ENCODE data around the gene ADAMTS18. TPM values are rescaled to one million over a fixed set of nuclear protein-coding genes. Genes with fewer than 3 reads are reported as not detected.

Gene ADAMTS18
- total RNA-seq, 1 experiment from 2014 or later, result not detected

- Histone ChIP-seq H3K4me3 (ENCODE audit: low read length) (no peak overlapping the region), H4K20me1 (ENCODE audit: low read length) (no peaks in the 10 kb centered on the region), H3K79me2 (ENCODE audit: low read length) (no peaks in the 10 kb centered on the region), H3F3A (ENCODE audit: low read length, unreplicated experiment) (no peaks in the 10 kb centered on the region), H2AFZ (ENCODE audit: low read length) (no peak overlapping the region), H3K9me3 (ENCODE audit: low read length) (no peaks in the 10 kb centered on the region), H3K27me3 (ENCODE audit: low read length) (no peaks in the 10 kb centered on the region; the same call in 1 of the 2 replicates), H3K9me2 (replicated peaks; ENCODE audit: low read length) (no peaks in the 10 kb centered on the region), H3K27ac (ENCODE audit: low read length) (no peak overlapping the region), H3K4me2 (ENCODE audit: low read length) (no peak overlapping the region), H3K9ac (ENCODE audit: low read length) (no peak overlapping the region), H3K4me1 (ENCODE audit: insufficient read depth, low read length) (no peaks in the 10 kb centered on the region), H3K36me3 (ENCODE audit: low read depth, low read length) (no peaks in the 10 kb centered on the region)
- POLR2A ChIA-PET (ENCODE audit: unreplicated experiment), result no interaction called here
- no TSS peak for BruUV-seq (replicated peaks)
- CTCF ChIA-PET, result no interaction called here
- DNase-seq (no peak), ATAC-seq (no peak)
- intact Hi-C loops (cut with micrococcal nuclease), result no loop called here
- TF ChIP-seq EZH2 (IDR thresholded peaks at IDR 0.05; ENCODE audit: low read length, unreplicated experiment), result no peak
These were observed 9.3 kb upstream of the ADAMTS18 start for GRCh38 chr16:77444147-77444460.

GRCh38 chr16:77443357-77444146, 8.7 kb upstream of the ADAMTS18 start:
- no peaks in the 10 kb centered on the region for H3F3A ChIP-seq (ENCODE audit: low read length, unreplicated experiment)
- H2AFZ ChIP-seq (ENCODE audit: low read length), result no peak overlapping the region
- H3K27ac ChIP-seq (ENCODE audit: low read length), result no peak overlapping the region
- H3K9me2 ChIP-seq (replicated peaks; ENCODE audit: low read length), result no peaks in the 10 kb centered on the region
- no peak for ATAC-seq
- intact Hi-C loops (cut with micrococcal nuclease), result no loop called here
- no peaks in the 10 kb centered on the region for H3K4me1 ChIP-seq (ENCODE audit: insufficient read depth, low read length)
- no peak overlapping the region for H3K4me3 ChIP-seq (ENCODE audit: low read length)
- H3K27me3 ChIP-seq (ENCODE audit: low read length), result no peaks in the 10 kb centered on the region; the same call in 1 of the 2 replicates
- ChIA-PET POLR2A (ENCODE audit: unreplicated experiment) (no interaction called here), CTCF (no interaction called here)
- no peaks in the 10 kb centered on the region for H4K20me1 ChIP-seq (ENCODE audit: low read length)
- no TSS peak for BruUV-seq (replicated peaks)
- H3K36me3 ChIP-seq (ENCODE audit: low read depth, low read length), result no peaks in the 10 kb centered on the region
- no peak overlapping the region for H3K9ac ChIP-seq (ENCODE audit: low read length)
- H3K4me2 ChIP-seq (ENCODE audit: low read length), result no peak overlapping the region
- H3K79me2 ChIP-seq (ENCODE audit: low read length), result no peaks in the 10 kb centered on the region
- TF ChIP-seq, protein P1, sequence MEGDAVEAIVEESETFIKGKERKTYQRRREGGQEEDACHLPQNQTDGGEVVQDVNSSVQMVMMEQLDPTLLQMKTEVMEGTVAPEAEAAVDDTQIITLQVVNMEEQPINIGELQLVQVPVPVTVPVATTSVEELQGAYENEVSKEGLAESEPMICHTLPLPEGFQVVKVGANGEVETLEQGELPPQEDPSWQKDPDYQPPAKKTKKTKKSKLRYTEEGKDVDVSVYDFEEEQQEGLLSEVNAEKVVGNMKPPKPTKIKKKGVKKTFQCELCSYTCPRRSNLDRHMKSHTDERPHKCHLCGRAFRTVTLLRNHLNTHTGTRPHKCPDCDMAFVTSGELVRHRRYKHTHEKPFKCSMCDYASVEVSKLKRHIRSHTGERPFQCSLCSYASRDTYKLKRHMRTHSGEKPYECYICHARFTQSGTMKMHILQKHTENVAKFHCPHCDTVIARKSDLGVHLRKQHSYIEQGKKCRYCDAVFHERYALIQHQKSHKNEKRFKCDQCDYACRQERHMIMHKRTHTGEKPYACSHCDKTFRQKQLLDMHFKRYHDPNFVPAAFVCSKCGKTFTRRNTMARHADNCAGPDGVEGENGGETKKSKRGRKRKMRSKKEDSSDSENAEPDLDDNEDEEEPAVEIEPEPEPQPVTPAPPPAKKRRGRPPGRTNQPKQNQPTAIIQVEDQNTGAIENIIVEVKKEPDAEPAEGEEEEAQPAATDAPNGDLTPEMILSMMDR (conservative IDR thresholded peaks at IDR 0.05; ENCODE audit: low read depth, low read length), result no peak
- H3K9me3 ChIP-seq (ENCODE audit: low read length), result no peaks in the 10 kb centered on the region
- DNase-seq, result no peak

DNA sequence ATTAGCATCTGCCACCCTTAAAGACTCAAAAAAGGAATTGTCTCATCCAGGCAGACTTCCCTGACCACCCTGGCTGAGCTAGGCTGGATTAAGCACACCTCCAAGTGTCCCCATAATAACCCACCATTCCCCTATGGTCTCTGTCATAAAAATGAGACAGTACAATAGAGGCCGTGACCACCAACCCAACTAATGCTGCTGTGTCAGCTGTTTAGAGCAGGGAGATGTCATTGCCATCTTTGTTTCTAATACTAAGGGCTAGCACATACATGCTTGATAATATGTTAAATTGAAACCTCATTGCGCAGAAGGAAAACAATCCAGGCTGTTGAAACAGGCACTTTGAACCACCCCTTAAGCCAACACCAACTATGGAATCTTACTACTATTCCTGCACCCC, 7.2 kb upstream of the ADAMTS18 start:
- ATAC-seq, result no peak
- Histone ChIP-seq H3K9ac (ENCODE audit: low read length) (no peak overlapping the region), H3F3A (ENCODE audit: low read length, unreplicated experiment) (no peaks in the 10 kb centered on the region), H3K4me3 (ENCODE audit: low read length) (no peak overlapping the region), H3K9me2 (replicated peaks; ENCODE audit: low read length) (no peaks in the 10 kb centered on the region), H3K9me3 (ENCODE audit: low read length) (no peaks in the 10 kb centered on the region), H4K20me1 (ENCODE audit: low read length) (no peaks in the 10 kb centered on the region), H3K79me2 (ENCODE audit: low read length) (no peaks in the 10 kb centered on the region), H3K27ac (ENCODE audit: low read length) (no peak overlapping the region), H3K4me1 (ENCODE audit: insufficient read depth, low read length) (no peaks in the 10 kb centered on the region), H3K36me3 (ENCODE audit: low read depth, low read length) (no peaks in the 10 kb centered on the region), H3K27me3 (ENCODE audit: low read length) (peaks cover 4% of the 10 kb centered on the region), H3K4me2 (ENCODE audit: low read length) (no peak overlapping the region), H2AFZ (ENCODE audit: low read length) (no peak overlapping the region)
- ChIA-PET POLR2A (ENCODE audit: unreplicated experiment) (no interaction called here), CTCF (no interaction called here)
- TF ChIP-seq, protein P1 (conservative IDR thresholded peaks at IDR 0.05; ENCODE audit: low read depth, low read length), result no peak
- no peak for TF ChIP-seq EZH2 (IDR thresholded peaks at IDR 0.05; ENCODE audit: low read length, unreplicated experiment)
- no peak for DNase-seq
- no TSS peak for BruUV-seq (replicated peaks)
- intact Hi-C loops (cut with micrococcal nuclease), result no loop called here
